Effector memory CD8-positive, alpha-beta T cell (primary cell): ENCODE measurements around the gene ZNF214.
"Not testable (repeated sequence)": the region's sequence is repeated elsewhere in the genome, so short reads cannot be mapped to it uniquely, and the experiment has no call there.

ENCODE experiments used
- ATAC-seq: fragments of 150-1000 bp; cut with Tn5 transposase; replicated peaks from 2 replicates; pipeline ENCODE4 v1.10.0; 2021; ENCODE audit warnings: mild to moderate bottlenecking, moderate library complexity
- DNase-seq, 3 experiments: peaks; one replicate each; pipeline ENCODE4 v3.0.0; 2021
- H3K27ac Mint-ChIP-seq, 2 donors: one replicate each; pipeline ENCODE4 v1.8.0; 2022; ENCODE audit warnings: mild to moderate bottlenecking in 2 of 2, mixed read lengths in 2 of 2, moderate library complexity in 2 of 2
- H3K27me3 Mint-ChIP-seq, 2 donors: one replicate each; pipeline ENCODE4 v1.8.0; 2022; ENCODE audit warnings: mixed read lengths in 2 of 2
- H3K36me3 Mint-ChIP-seq: one replicate; pipeline ENCODE4 v1.8.0; 2022; ENCODE audit warnings: mild to moderate bottlenecking, moderate library complexity, mixed read lengths; ENCODE audit not compliant: insufficient read depth
- H3K4me1 Mint-ChIP-seq, 2 donors: one replicate each; pipeline ENCODE4 v1.8.0; 2022; ENCODE audit warnings: low read depth in 2 of 2, mixed read lengths in 2 of 2
- H3K4me3 Mint-ChIP-seq, 2 donors: one replicate each; pipeline ENCODE4 v1.8.0; 2022; ENCODE audit warnings: mild to moderate bottlenecking in 2 of 2, mixed read lengths in 2 of 2, moderate library complexity in 2 of 2
- H3K9me3 Mint-ChIP-seq, 2 donors: one replicate each; pipeline ENCODE4 v1.8.0; 2022; ENCODE audit warnings: mixed read lengths in 2 of 2

ZNF214 gene

GRCh38 chr11:7019500-7020182 lies 505 bp downstream of the ZNF214 start:
- Mint-ChIP-seq H3K27me3 (peaks cover 35 to 38% of the 10 kb centered on the region in 2 donors), H3K9me3 (peaks cover 0 to 3% of the 10 kb centered on the region in 2 donors), H3K36me3 (no peaks in the 10 kb centered on the region), H3K4me1 (no peaks in the 10 kb centered on the region), H3K4me3 (no peak overlapping the region), H3K27ac (no peak overlapping the region)
- ATAC-seq (no peak), DNase-seq (no peak)

- Mint-ChIP-seq H3K27ac (no peak overlapping the region), H3K4me3 (no peak overlapping the region), H3K27me3 (peaks cover 23 to 25% of the 10 kb centered on the region in 2 donors), H3K9me3 (peaks cover 0 to 3% of the 10 kb centered on the region in 2 donors), H3K36me3 (no peaks in the 10 kb centered on the region), H3K4me1 (no peaks in the 10 kb centered on the region)
- no peak for ATAC-seq
- no peak for DNase-seq
Measured at GRCh38 chr11:7016011-7016410, 4.1 kb downstream of the ZNF214 start.

GRCh38 chr11:7014118-7014517 lies 6.0 kb downstream of the ZNF214 start:
- H3K27me3 Mint-ChIP-seq: peaks cover 7 to 11% of the 10 kb centered on the region in 2 donors
- peaks cover 0 to 3% of the 10 kb centered on the region in 2 donors for H3K9me3 Mint-ChIP-seq
- no peaks in the 10 kb centered on the region for H3K4me1 Mint-ChIP-seq
- no peak for ATAC-seq
- DNase-seq: no peak
- H3K27ac Mint-ChIP-seq: no peak overlapping the region
- H3K4me3 Mint-ChIP-seq: no peak overlapping the region
- no peaks in the 10 kb centered on the region for H3K36me3 Mint-ChIP-seq

GRCh38 chr11:7004482-7004881 lies 15.7 kb downstream of the ZNF214 start:
- H3K27me3 Mint-ChIP-seq: peaks cover 8 to 27% of the 10 kb centered on the region in 2 donors
- no peak for DNase-seq
- no peaks in the 10 kb centered on the region for H3K9me3 Mint-ChIP-seq
- H3K36me3 Mint-ChIP-seq: no peaks in the 10 kb centered on the region
- H3K4me3 Mint-ChIP-seq: no peak overlapping the region
- no peak for ATAC-seq
- H3K4me1 Mint-ChIP-seq: no peaks in the 10 kb centered on the region
- no peak overlapping the region for H3K27ac Mint-ChIP-seq

GRCh38 chr11:6995703-6996102 lies 24.4 kb downstream of the ZNF214 start:
- Mint-ChIP-seq H3K27me3 (peaks cover 8 to 30% of the 10 kb centered on the region in 2 donors), H3K4me1 (no peaks in the 10 kb centered on the region), H3K27ac (no peak overlapping the region), H3K9me3 (peaks cover 0 to 6% of the 10 kb centered on the region in 2 donors), H3K36me3 (no peaks in the 10 kb centered on the region), H3K4me3 (no peak overlapping the region)
- DNase-seq (no peak), ATAC-seq (no peak)

- ATAC-seq (no peak), DNase-seq (no peak)
- H3K4me3 Mint-ChIP-seq: no peak overlapping the region
- H3K36me3 Mint-ChIP-seq: no peaks in the 10 kb centered on the region
- H3K4me1 Mint-ChIP-seq: no peaks in the 10 kb centered on the region
- peaks cover 0 to 12% of the 10 kb centered on the region in 2 donors for H3K27me3 Mint-ChIP-seq
- H3K9me3 Mint-ChIP-seq: peaks cover 0 to 6% of the 10 kb centered on the region in 2 donors
- H3K27ac Mint-ChIP-seq: no peak overlapping the region
Measured at GRCh38 chr11:6992457-6993417, 27.4 kb downstream of the ZNF214 start.

GRCh38 chr11:6992026-6992425 lies 28.1 kb downstream of the ZNF214 start:
- DNase-seq: no peak
- ATAC-seq: no peak
- Mint-ChIP-seq H3K27ac (no peak overlapping the region), H3K9me3 (peaks cover 0 to 9% of the 10 kb centered on the region in 2 donors), H3K4me3 (no peak overlapping the region), H3K27me3 (peaks cover 0 to 12% of the 10 kb centered on the region in 2 donors), H3K4me1 (no peaks in the 10 kb centered on the region), H3K36me3 (no peaks in the 10 kb centered on the region)

- H3K36me3 Mint-ChIP-seq: no peaks in the 10 kb centered on the region
- DNase-seq (no peak), ATAC-seq (no peak)
- H3K4me1 Mint-ChIP-seq: no peaks in the 10 kb centered on the region
- H3K9me3 Mint-ChIP-seq: peaks cover 0 to 16% of the 10 kb centered on the region in 2 donors
- no peak overlapping the region for H3K4me3 Mint-ChIP-seq
- H3K27me3 Mint-ChIP-seq: peaks cover 0 to 12% of the 10 kb centered on the region in 2 donors
- H3K27ac Mint-ChIP-seq: no peak overlapping the region
Measured at GRCh38 chr11:6991227-6991626, 28.9 kb downstream of the ZNF214 start.

GRCh38 chr11:6988506-6988905 lies 31.6 kb downstream of the ZNF214 start:
- peaks cover 0 to 17% of the 10 kb centered on the region in 2 donors for H3K9me3 Mint-ChIP-seq
- no peak overlapping the region for H3K4me3 Mint-ChIP-seq
- H3K27ac Mint-ChIP-seq: no peak overlapping the region
- DNase-seq (no peak), ATAC-seq (no peak)
- peaks cover 0 to 22% of the 10 kb centered on the region in 2 donors for H3K27me3 Mint-ChIP-seq
- no peaks in the 10 kb centered on the region for H3K4me1 Mint-ChIP-seq
- no peaks in the 10 kb centered on the region for H3K36me3 Mint-ChIP-seq

GRCh38 chr11:6986487-6986886 lies 33.7 kb downstream of the ZNF214 start:
- Mint-ChIP-seq H3K27ac (no peak overlapping the region), H3K36me3 (no peaks in the 10 kb centered on the region), H3K9me3 (peaks cover 0 to 13% of the 10 kb centered on the region in 2 donors), H3K27me3 (peaks cover 0 to 23% of the 10 kb centered on the region in 2 donors), H3K4me3 (no peak overlapping the region), H3K4me1 (no peaks in the 10 kb centered on the region)
- no peak for ATAC-seq
- no peak for DNase-seq

GRCh38 chr11:6979365-6979764 lies 40.8 kb downstream of the ZNF214 start:
- Mint-ChIP-seq H3K27ac (no peak overlapping the region), H3K4me3 (no peak overlapping the region), H3K27me3 (peaks cover 7 to 13% of the 10 kb centered on the region in 2 donors), H3K9me3 (peaks cover 2 to 6% of the 10 kb centered on the region in 2 donors), H3K4me1 (no peaks in the 10 kb centered on the region), H3K36me3 (no peaks in the 10 kb centered on the region)
- ATAC-seq (no peak), DNase-seq (no peak)

GRCh38 chr11:6969854-6970253 lies 50.3 kb downstream of the ZNF214 start:
- H3K36me3 Mint-ChIP-seq, H3K27me3 Mint-ChIP-seq, H3K4me3 Mint-ChIP-seq, DNase-seq, H3K27ac Mint-ChIP-seq, H3K4me1 Mint-ChIP-seq, H3K9me3 Mint-ChIP-seq, ATAC-seq: not testable (repeated sequence)

- H3K9me3 Mint-ChIP-seq: peaks cover 0 to 2% of the 10 kb centered on the region in 2 donors
- no peaks in the 10 kb centered on the region for H3K36me3 Mint-ChIP-seq
- H3K27me3 Mint-ChIP-seq: no peaks in the 10 kb centered on the region
- ATAC-seq (no peak), DNase-seq (no peak)
- H3K4me1 Mint-ChIP-seq: no peaks in the 10 kb centered on the region
- no peak overlapping the region for H3K4me3 Mint-ChIP-seq
- H3K27ac Mint-ChIP-seq: no peak overlapping the region
Measured at GRCh38 chr11:6968816-6969215, 51.3 kb downstream of the ZNF214 start.

- H3K36me3 Mint-ChIP-seq: no peaks in the 10 kb centered on the region
- no peaks in the 10 kb centered on the region for H3K27me3 Mint-ChIP-seq
- peaks cover 0 to 2% of the 10 kb centered on the region in 2 donors for H3K9me3 Mint-ChIP-seq
- H3K4me3 Mint-ChIP-seq: no peak overlapping the region
- H3K4me1 Mint-ChIP-seq: no peaks in the 10 kb centered on the region
- no peak overlapping the region for H3K27ac Mint-ChIP-seq
- DNase-seq (no peak), ATAC-seq (no peak)
Measured at GRCh38 chr11:6962673-6963072, 57.5 kb downstream of the ZNF214 start.
